GM11168 (cell line): Measurements from ENCODE around the gene GABRB2.
"Not testable (repeated sequence)": the region's sequence is repeated elsewhere in the genome, so short reads cannot be mapped to it uniquely, and the experiment has no call there.

Experiments
- in situ Hi-C: fragments of 300-500 bp; cut with MboI; formaldehyde crosslinking; loops from one replicate; pipeline ENCODE4 v1.12.0; 2022; ENCODE audit warnings: low sequenced_read_pairs; ENCODE audit not compliant: unreplicated experiment

GABRB2 gene

DNA sequence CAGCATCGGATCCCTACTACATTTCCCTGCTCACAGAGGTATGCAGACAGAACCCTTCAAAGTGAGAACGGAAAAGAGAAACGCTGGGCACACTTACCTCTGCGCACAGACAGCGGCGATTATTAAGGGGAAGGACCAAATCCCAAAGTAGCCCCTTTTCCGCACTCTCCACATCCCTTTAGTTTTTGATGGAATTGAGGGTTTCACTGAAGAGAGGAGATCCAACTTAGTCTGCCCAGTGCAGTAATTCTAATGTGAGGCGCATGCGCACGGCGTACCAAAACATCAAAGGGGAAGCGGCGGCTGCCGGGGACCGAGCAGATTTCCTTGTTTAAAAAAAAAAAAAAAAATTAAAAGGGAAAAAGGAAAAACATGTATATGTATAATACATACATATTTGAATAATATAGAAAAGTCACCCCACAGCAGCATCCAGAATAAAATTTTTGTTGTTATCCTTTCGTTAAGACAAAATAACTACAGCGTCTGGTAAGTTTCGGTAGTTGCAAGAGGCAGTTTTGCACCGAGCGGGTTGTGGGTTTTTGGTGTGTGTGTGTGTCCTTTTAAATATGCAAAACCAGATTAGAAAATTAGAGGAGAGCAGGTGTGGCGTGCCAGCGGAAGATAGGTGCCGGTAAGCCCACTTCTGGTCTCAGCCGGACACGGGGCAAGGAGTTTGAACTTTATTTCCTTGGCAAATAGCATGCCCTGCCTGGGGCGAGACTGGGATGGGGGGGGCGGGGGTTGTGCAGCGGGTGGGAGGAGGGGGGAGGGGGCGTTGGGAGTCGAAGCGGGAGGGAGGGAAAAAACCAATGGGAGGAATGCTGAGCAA lies at the start of gene GABRB2:
TSS of gene GABRB2 (minus strand) at position 256 of the 832 bp plus-strand sequence. CDS start at position 174, 82 bp downstream.
- in situ Hi-C loops = no loop called here

DNA sequence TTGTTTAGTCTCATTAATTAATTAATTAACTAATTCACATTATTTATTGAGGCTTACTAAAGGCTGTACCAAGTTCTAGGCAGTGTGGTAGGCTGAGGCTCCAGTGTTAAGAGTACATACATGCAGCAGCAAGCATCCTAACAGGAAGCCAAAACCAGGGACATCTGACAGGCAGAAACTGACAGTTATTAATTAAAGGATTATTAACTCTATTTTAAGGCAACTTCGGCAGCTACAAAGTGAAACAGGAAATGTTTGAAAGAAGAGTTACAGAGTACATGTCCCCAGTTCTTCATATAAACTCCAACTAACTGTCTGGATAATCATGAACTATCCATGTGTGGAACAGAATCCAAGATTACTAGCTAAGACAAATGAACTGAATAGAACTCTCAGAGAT lies 39.3 kb upstream of the GABRB2 start:
- in situ Hi-C loops = no loop called here

DNA sequence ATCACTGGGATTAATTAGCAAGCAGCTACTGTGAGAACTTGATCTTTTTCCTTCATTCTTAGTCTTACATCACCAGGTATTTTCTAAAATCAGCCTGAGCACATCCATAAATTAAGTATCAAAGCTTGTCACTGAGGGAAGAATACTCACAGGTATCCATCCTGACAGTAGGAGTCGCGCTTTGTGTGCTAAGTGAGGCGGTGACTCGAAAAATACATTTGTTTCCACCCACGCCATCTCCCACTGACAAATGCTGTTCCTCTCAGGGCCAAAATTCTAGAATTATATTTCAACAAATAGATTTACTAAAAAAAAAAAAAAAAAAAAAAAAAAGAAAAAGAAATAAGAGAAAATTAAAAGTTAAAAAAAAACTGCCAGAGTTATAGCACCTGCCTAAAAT lies 34.1 kb upstream of the GABRB2 start:
- in situ Hi-C loops = no loop called here

DNA sequence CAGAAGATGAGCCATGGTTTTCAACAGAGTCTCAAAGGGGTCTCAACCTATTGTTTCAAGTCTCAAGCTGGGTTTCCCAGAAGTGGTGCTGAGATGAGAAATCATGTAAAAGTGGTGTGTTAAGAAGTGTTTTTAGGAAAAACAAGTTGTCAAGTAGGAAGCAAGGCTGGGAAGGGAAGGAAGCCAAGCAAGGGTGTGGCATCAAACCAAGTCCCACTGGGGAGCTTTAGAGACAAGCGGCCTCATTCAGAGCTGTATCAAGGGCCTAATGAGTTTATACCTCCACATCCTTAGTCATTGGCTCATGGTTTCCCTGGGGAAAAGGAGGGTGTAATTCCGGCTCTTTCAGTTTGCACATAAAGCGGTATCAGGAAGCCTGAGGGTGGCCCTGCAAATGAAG lies 26.4 kb upstream of the GABRB2 start:
- in situ Hi-C loops = no loop called here

DNA sequence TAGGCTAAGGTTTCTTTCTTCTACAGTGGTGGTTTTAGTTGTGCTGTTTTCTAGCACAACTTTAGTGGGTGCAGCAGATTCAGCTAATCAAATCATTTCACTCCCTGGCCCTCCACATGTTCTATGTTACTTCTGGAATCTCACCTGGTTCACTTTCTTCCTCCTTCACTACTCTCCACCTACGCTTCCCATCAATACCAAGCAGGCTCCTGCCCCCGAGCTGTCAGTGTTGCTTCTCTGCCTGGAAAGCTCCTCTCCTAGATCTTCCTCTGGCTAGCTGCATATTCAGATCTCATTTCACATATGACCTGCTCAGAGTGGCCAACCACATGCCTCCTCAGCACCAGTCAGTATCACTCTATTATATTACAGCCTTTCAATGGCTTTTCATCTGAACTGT lies 19.6 kb upstream of the GABRB2 start:
- in situ Hi-C loops = no loop called here

DNA sequence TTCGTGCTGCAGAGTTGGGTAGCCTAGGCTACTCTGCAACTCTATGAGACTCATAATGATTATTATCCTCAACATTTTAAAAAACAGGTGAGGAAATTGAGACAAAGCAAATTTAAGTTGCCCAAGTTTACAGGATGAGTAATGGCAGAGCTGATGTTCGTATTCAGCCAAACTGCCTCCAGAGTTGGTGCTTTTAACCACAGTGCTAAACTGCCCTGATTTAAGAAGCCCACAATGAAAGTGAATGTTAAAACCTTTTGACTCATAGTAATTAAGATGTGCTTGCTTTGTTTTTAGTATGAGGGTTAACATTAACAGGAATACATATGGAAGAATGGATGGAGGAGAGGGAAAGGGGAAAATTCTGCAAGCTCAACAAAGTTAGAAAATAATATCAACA lies 15.9 kb upstream of the GABRB2 start:
- in situ Hi-C loops = no loop called here

DNA sequence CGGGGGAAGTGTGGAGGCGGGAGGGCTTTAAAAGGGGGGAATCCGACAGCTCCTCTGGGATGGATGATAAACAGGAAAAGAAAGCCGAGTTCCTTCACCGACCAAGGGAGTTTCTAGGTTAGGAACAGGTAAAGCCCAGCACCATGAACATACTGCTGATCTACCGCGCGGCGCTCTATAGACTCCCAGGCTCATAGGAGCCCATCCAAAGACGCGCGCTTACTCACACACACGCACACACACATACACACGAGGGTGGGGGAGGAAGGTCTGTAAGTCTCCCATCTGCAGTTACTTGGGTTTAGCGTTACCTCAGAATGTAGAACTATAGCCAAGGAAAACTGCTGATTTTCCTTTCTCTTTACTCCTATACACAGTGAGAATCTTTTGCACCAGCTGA lies 2.6 kb upstream of the GABRB2 start:
- in situ Hi-C loops = no loop called here

DNA sequence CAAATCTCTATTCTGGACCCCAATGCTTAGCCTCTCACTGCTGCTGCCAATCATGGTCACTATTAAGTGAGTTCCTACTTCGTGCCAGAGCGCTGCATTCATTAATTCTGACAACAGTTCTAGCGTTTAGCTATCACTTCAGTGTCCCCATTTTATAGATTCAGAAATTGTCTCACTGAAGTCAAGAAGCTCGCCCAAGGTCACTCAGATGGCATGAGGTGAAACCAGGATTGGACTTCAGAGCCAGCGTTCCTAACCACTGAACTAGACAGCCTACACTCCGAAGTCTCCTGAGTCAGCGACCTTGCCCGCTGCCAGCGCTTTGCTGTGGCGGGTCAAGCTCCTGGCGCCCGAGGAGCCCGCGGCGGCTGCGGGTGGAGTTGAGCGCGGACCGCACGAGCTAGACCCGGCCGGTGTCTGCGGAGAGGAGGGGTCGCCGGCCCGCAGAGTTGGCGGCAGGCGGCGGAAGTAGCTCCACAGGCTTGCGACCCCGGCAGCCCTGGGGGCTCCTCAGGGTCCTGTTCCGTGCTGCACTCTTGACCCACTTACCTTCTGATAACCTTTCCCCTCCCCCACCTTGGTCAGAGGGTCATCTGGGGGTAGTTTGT lies 2.1 kb upstream of the GABRB2 start:
- in situ Hi-C loops = no loop called here

DNA sequence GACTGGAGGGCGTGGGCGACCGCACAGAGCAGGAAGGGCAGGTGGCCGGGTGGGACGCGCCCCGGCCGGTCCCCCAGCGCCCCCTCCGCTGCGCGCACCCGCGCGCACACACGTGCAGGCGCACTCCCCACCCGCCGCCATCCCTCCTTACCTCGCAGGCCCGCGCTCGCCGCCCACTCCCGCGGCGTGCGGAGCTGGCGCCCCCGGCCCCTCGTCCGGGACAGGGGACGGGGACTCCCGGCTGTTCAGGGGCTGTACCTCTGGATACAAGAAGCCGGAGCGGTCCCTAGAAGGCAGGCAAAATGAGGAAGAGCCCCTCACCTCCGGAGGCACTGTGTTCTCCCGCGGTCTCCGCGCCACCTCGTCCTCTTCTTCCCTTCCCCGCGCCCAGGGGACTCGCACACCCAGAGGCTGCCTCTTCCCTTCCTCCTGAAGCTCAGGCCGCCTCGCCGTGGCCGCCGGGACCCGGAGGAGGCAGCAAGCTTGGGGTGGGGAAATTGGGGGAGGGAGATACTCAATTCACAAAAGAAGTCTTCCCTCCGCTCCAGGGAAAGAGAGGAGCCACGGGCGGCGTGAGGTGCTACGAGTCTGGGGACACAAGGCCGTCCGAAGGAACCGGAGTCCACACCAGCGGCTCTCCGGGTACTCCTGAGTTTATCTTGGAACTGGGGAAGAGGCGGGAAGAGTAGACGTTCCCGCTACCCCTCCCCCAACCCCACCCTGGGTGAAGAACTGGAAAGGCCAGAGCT lies 1.4 kb upstream of the GABRB2 start:
- in situ Hi-C loops = no loop called here

DNA sequence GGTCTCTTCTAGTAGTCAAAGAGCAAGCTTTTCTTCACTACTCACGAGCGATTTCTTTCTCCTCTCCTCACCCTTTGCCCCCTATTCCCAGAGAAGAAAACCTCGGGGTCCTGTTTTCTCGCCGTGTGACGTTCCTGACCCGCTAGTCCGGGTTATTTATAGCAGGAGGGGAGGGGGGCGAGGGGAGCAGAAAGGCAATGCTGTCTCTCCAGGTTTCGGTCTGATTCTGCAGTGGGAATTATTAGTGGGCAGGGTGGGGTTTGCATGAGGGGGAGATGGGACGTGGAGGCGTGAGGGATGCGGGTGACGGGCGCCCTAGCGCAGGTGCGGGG lies 847 bp upstream of the GABRB2 start:
- in situ Hi-C loops = no loop called here

DNA sequence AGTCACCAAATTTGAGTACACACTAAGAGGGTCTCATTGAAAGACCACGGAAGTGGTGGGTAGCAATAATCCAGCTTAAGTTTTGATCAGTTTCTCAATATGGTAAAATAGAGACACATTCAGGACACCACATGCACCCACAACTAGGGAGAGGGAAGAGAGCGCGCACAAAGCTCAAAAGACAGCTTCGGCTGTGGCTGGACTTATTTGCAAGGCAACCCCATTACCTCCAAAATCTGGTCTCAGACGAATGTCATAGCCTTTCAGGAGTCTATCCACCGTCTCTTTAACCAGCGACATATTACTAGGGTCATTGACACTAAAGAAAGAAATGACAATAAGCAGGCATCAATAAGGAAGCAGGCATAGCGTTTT lies 443 bp downstream of the GABRB2 start:
- in situ Hi-C loops = no loop called here

DNA sequence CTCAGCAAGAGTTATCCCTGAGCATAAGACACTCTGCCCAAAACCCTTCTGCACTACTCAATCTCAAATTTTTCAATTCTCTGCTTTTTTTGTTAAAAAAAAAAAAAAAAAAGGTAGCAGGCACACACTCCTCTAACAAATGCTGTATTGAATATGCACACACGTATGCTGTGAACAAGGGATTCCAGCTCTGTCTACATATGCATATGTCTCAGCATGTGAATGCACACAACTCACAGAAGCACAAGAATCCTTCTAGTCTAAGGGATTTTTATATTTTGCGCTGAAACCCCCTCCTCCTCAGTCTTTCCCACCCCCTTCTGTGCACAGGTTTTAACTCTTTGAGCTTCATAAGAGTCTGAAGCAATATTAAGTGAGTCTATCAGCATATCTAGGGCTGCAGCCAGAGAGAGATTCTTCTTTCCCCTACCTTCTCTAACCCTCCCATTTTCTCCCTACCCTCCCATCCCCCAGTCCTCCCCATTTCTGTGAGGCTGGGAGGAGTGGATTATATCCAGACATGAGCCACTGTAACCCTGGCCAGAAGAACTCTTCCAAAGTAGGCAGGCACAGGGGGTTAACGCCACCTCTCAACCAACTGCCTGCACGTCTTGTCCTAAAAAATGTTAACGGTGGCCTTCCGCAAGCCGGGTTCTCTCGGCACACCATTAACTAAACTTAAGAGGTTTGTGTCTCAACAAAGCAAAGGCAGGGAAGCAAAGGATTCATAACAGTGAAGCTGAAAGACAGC lies 1.0 kb downstream of the GABRB2 start:
- in situ Hi-C loops = no loop called here

DNA sequence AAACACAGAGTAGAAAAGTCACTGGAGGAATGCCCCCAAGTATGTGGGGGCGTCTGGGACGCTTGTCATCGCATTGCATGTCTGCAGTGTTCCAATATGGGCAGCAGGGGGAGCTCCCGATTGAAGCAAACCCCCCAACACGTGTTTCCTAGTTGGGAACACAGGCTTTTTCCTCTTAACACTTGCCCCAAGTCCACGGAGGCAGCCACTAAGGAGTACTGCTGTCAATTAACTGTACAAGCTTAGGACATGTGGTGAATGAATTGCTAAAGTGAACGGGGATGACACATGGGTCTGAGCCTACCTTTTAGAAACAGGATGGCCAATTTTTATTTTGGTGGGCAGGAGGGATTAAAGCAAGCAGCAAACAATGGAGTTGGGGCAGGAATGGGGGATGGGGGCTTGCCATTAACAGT lies 2.2 kb downstream of the GABRB2 start:
- in situ Hi-C loops = no loop called here

DNA sequence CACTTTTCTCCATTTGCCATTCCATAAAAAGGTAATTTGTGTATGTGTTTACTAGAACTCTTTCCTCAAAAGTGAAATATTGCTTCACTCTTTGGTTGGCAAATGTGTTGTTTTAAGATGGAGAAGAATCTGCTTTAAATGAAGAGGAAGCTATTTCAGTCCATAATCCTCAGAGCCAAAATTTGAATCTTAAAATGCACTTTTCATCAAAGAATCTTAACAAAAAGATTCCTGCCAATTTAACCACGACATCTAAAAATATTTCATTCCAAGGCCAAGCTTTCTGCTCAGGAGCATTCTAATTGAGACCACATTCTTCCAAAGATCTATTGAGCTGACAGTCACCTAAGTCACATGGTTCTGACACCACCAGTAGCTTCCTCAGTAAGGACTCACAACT lies 7.5 kb downstream of the GABRB2 start:
- in situ Hi-C loops = no loop called here

DNA sequence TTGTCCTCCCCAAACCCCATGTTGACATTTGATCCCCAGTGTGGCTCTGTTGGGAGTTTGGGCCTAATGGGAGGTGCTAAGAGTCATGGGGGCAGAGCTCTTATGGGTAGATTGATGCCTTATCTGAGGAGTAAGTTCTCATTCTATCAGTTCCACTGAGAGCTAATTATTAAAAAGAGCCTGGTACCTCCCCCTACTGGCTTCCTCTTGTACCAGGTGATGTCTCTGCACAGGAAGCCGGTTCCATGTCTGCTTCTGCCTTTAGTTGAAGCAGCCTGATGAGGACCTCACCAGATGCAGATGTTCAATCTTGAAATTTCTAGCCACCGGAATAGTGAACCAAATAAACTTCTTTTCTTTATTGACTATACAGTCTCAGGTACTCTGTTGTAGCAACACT lies 10.8 kb downstream of the GABRB2 start:
- in situ Hi-C loops = no loop called here

DNA sequence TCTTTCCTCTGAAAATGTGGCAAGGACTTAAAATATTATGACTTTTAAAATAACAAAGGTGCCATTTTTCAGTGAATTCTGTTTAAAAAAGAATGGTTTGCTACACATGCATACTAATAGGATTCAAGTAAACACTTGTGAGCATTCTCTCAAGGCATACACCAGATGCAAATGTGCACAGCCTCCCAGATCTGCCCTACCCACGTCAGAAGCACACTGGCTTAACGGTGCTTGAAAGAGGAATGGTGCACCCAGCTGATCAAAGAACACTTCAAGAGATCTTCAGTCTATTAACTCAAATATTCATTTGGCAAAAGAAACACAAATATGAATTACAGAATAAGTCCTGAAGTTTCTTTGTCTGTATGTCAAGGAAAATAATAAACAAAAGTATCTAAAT lies 15.8 kb downstream of the GABRB2 start:
- in situ Hi-C loops = no loop called here

DNA sequence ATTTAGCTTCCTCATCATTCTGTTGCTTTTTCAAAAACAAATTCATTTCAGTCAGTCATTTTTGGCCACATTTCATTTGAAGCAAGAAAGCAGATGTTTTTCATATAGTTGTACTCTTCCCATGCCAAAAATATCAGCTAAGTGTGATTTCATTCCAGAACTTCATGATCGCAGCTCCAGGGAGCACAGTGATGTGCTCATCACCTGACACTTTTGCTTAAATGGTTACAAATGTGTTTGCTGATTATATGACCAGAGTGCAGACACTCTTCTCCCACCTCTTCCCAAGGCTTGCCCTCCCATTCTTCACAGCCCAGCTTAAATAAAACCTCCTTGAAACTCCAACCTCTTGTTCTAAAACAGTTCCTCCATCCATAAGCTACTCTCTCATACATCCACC lies 32.6 kb downstream of the GABRB2 start:
- in situ Hi-C loops = no loop called here

DNA sequence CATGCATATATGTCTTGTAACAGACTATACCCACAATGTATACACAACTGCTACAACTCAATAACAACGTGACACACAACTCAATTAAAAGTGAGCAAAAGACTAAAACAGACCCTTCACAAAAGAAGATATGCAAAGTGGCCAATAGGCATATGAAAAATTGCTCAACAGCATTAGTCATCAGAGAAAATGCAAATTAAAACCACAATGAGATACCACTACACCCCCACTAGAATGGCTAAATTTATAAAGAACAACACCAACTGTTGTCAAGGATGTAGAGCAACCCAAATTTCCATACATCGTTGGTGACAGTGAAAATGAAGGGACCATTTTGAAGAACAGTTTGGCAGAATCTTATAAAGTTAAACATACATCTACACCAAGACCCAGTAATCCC lies 38.9 kb downstream of the GABRB2 start:
- in situ Hi-C loops = no loop called here

DNA sequence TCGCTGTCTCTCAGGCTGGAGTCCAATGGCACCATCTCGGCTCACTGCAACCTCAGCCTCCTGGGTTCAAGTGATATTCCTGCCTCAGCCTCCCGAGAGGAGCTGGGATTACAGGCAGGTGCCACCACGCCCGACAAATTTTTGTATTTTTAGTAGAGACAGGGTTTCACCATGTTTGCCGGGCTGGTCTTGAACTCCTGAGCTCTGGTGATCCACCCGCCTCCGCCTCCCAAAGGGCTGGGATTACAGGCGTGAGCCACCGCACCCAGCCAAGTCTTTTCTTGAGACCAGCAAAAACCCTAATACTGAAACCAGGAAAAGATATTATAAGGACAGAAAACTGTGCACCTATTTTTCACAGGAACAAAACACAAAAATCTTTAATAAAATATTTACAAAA lies 41.4 kb downstream of the GABRB2 start:
- in situ Hi-C loops = not testable (repeated sequence)

DNA sequence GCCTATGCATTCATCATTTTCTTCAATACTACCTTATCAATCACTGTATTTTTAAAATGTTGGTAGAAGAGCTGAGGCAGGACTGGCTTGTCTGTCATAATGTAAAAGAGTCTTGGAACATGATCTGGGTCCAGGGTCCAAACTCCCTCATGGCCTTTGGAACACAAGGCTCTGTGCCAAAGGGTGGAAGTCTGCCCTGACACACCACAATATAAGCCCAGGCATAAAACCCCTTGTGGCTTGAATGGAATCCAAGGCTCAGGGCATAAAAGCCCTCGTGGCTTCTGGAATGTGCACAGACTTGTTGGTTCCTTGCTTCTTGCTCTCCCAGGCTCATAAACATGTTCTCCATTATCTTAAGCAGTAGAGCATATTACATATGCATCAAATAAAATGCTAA lies 48.0 kb downstream of the GABRB2 start:
- in situ Hi-C loops = no loop called here

DNA sequence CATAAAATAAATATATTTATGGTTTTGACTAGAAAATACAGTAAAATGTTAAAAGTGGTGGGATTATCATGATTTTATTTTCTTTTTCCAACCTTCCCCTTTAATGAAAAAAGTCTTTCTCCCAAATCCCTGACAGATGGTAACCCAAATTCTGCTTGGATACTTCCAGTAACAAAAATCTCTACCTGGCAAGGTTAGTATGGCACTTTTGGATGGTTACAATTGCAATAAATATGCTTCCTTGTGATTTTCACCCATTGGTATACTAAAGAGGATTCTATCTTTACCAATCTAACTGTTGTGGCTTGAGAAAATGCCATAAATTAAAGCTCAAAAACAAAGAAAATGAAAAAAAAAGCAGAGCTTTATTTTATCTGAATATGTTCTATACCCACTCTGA lies 62.8 kb downstream of the GABRB2 start:
- in situ Hi-C loops = no loop called here
